ENCODE results near the gene ZCWPW1.
"Not testable (repeated sequence)": the region's sequence is repeated elsewhere in the genome, so short reads cannot be mapped to it uniquely, and the experiment has no call there.

The ZCWPW1 gene

GRCh38 chr7:100456562-100456961, 28.1 kb upstream of the ZCWPW1 start:
- no peak for DNase-seq (ENCODE audit: low read depth in 2 of 2)

- DNase-seq (ENCODE audit: low read depth in 2 of 2) = no peak
Observed at GRCh38 chr7:100455206-100455605, 26.7 kb upstream of the ZCWPW1 start.

- not testable (repeated sequence) for DNase-seq (ENCODE audit: low read depth in 2 of 2)
Observed at GRCh38 chr7:100453854-100454253, 25.4 kb upstream of the ZCWPW1 start.

GRCh38 chr7:100452513-100452912, 24.0 kb upstream of the ZCWPW1 start:
- DNase-seq (ENCODE audit: low read depth in 2 of 2) = no peak

- DNase-seq (ENCODE audit: low read depth in 2 of 2) = no peak
Observed at GRCh38 chr7:100449190-100449795, 20.8 kb upstream of the ZCWPW1 start.

- DNase-seq (ENCODE audit: low read depth in 2 of 2) = not testable (repeated sequence)
Observed at GRCh38 chr7:100447363-100447762, 18.9 kb upstream of the ZCWPW1 start.

GRCh38 chr7:100446040-100446439, 17.5 kb upstream of the ZCWPW1 start:
- DNase-seq (ENCODE audit: low read depth in 2 of 2) = no peak

- no peak for DNase-seq (ENCODE audit: low read depth in 2 of 2)
Observed at GRCh38 chr7:100444311-100445278, 16.1 kb upstream of the ZCWPW1 start.

- DNase-seq (ENCODE audit: low read depth in 2 of 2) = no peak
Observed at GRCh38 chr7:100443096-100443840, 14.8 kb upstream of the ZCWPW1 start.

GRCh38 chr7:100441641-100442535, 13.4 kb upstream of the ZCWPW1 start:
- no peak for DNase-seq (ENCODE audit: low read depth in 2 of 2)

- DNase-seq (ENCODE audit: low read depth in 2 of 2) = not testable (repeated sequence)
Observed at GRCh38 chr7:100439244-100439643, 10.7 kb upstream of the ZCWPW1 start.

- DNase-seq (ENCODE audit: low read depth in 2 of 2) = not testable (repeated sequence)
Observed at GRCh38 chr7:100438731-100439130, 10.2 kb upstream of the ZCWPW1 start.

GRCh38 chr7:100438172-100438571, 9.7 kb upstream of the ZCWPW1 start:
- no peak for DNase-seq (ENCODE audit: low read depth in 2 of 2)

GRCh38 chr7:100437150-100438100, 8.9 kb upstream of the ZCWPW1 start:
- no peak for DNase-seq (ENCODE audit: low read depth in 2 of 2)

GRCh38 chr7:100435401-100436304, 7.2 kb upstream of the ZCWPW1 start:
- DNase-seq (ENCODE audit: low read depth in 2 of 2) = no peak

- DNase-seq (ENCODE audit: low read depth in 2 of 2) = no peak
Observed at GRCh38 chr7:100434297-100435144, 6.0 kb upstream of the ZCWPW1 start.

GRCh38 chr7:100433592-100434296, 5.2 kb upstream of the ZCWPW1 start:
- DNase-seq (ENCODE audit: low read depth in 2 of 2) = no peak

GRCh38 chr7:100433276-100433591, 4.7 kb upstream of the ZCWPW1 start:
- DNase-seq (ENCODE audit: low read depth in 2 of 2) = no peak

All from fibroblast of skin of left biceps (primary cell).